GM21576 (cell line): ENCODE data around the gene TNKS2.
"Not testable (repeated sequence)": the region's sequence is repeated elsewhere in the genome, so short reads cannot be mapped to it uniquely, and the experiment has no call there.

Experiments used
- ATAC-seq: cut with Tn5 transposase; IDR thresholded peaks from one replicate; pipeline ENCODE4 v1.9.1; 2021; ENCODE audit warnings: mild to moderate bottlenecking, moderate library complexity; ENCODE audit not compliant: unreplicated experiment

The TNKS2 gene

GRCh38 chr10:91796331-91797047, 1.7 kb upstream of the TNKS2 start:
- ATAC-seq, result peak; percentile 41

- no peak for ATAC-seq
Observed at GRCh38 chr10:91797048-91797690, 1.1 kb upstream of the TNKS2 start.

- ATAC-seq, result peak; percentile 32
Observed at GRCh38 chr10:91798649-91799611, 704 bp downstream of the TNKS2 start.

GRCh38 chr10:91799612-91799975, 1.4 kb downstream of the TNKS2 start:
- no peak for ATAC-seq

- no peak for ATAC-seq
Observed at GRCh38 chr10:91800182-91800581, 2.0 kb downstream of the TNKS2 start.

- ATAC-seq, result no peak
Observed at GRCh38 chr10:91800756-91801155, 2.5 kb downstream of the TNKS2 start.

- ATAC-seq, result no peak
Observed at GRCh38 chr10:91803386-91804125, 5.3 kb downstream of the TNKS2 start.

GRCh38 chr10:91804126-91804510, 5.9 kb downstream of the TNKS2 start:
- ATAC-seq, result no peak

- ATAC-seq, result no peak
Observed at GRCh38 chr10:91805110-91805838, 7.0 kb downstream of the TNKS2 start.

- not testable (repeated sequence) for ATAC-seq
Observed at GRCh38 chr10:91807264-91807663, 9.0 kb downstream of the TNKS2 start.

- ATAC-seq, result no peak
Observed at GRCh38 chr10:91813251-91813650, 15.0 kb downstream of the TNKS2 start.

- ATAC-seq, result no peak
Observed at GRCh38 chr10:91816981-91817380, 18.8 kb downstream of the TNKS2 start.

- no peak for ATAC-seq
Observed at GRCh38 chr10:91820144-91820543, 21.9 kb downstream of the TNKS2 start.

GRCh38 chr10:91824076-91824475, 25.9 kb downstream of the TNKS2 start:
- no peak for ATAC-seq

- no peak for ATAC-seq
Observed at GRCh38 chr10:91829268-91829667, 31.0 kb downstream of the TNKS2 start.

- ATAC-seq, result no peak
Observed at GRCh38 chr10:91838199-91838598, 40.0 kb downstream of the TNKS2 start.

- no peak for ATAC-seq
Observed at GRCh38 chr10:91843083-91843482, 44.9 kb downstream of the TNKS2 start.

- ATAC-seq, result no peak
Observed at GRCh38 chr10:91856637-91857036, 58.4 kb downstream of the TNKS2 start.

GRCh38 chr10:91860885-91861284, 62.7 kb downstream of the TNKS2 start:
- ATAC-seq, result no peak

- ATAC-seq, result no peak
Observed at GRCh38 chr10:91864099-91864498, 65.9 kb downstream of the TNKS2 start.
